GM19328 (cell line): Measurements from ENCODE around the gene C11orf42.

Experiments used
- ATAC-seq: cut with Tn5 transposase; IDR thresholded peaks from one replicate; pipeline ENCODE4 v1.9.1; 2021; ENCODE audit warnings: mild to moderate bottlenecking, moderate library complexity; ENCODE audit not compliant: unreplicated experiment

The C11orf42 gene

GRCh38 chr11:6205366-6205765 lies at the start of gene C11orf42:
Gene C11orf42 (plus strand): TSS chr11:6205557. CDS start chr11:6205616, 59 bp downstream.
- ATAC-seq: no peak

GRCh38 chr11:6156628-6157359 lies 48.6 kb upstream of the C11orf42 start:
- ATAC-seq: no peak

- no peak for ATAC-seq
Observed at GRCh38 chr11:6170226-6170625, 35.1 kb upstream of the C11orf42 start, which contains the start of gene OR52B2. Gene OR52B2 (minus strand): TSS chr11:6170326. CDS start chr11:6170326, 0 bp downstream.

GRCh38 chr11:6175440-6175839 lies 29.9 kb upstream of the C11orf42 start:
- no peak for ATAC-seq

- no peak for ATAC-seq
Observed at GRCh38 chr11:6191742-6192141, 13.6 kb upstream of the C11orf42 start.

- ATAC-seq: no peak
Observed at GRCh38 chr11:6194065-6194581, 11.2 kb upstream of the C11orf42 start.

GRCh38 chr11:6196396-6196795 lies 9.0 kb upstream of the C11orf42 start:
- no peak for ATAC-seq

GRCh38 chr11:6197466-6198200 lies 7.7 kb upstream of the C11orf42 start:
- no peak for ATAC-seq

GRCh38 chr11:6199174-6199810 lies 6.1 kb upstream of the C11orf42 start, which contains the start of gene OR52W1:
Gene OR52W1 (plus strand): TSS chr11:6199224. CDS start chr11:6199224, 0 bp downstream.
- ATAC-seq: no peak

GRCh38 chr11:6200975-6201374 lies 4.4 kb upstream of the C11orf42 start:
- no peak for ATAC-seq

GRCh38 chr11:6201481-6201880 lies 3.9 kb upstream of the C11orf42 start:
- no peak for ATAC-seq

GRCh38 chr11:6202041-6202440 lies 3.3 kb upstream of the C11orf42 start:
- ATAC-seq: no peak

- ATAC-seq: peak; percentile 44
Observed at GRCh38 chr11:6203327-6203726, 2.0 kb upstream of the C11orf42 start.

GRCh38 chr11:6204706-6205105 lies 651 bp upstream of the C11orf42 start:
- ATAC-seq: no peak

GRCh38 chr11:6206456-6207180 lies 1.3 kb downstream of the C11orf42 start:
- no peak for ATAC-seq

- ATAC-seq: no peak
Observed at GRCh38 chr11:6209801-6210200, 4.4 kb downstream of the C11orf42 start.

- no peak for ATAC-seq
Observed at GRCh38 chr11:6210274-6210955, 5.1 kb downstream of the C11orf42 start.

GRCh38 chr11:6214530-6214929 lies 9.2 kb downstream of the C11orf42 start:
- no peak for ATAC-seq

- no peak for ATAC-seq
Observed at GRCh38 chr11:6216501-6216900, 11.1 kb downstream of the C11orf42 start.

- no peak for ATAC-seq
Observed at GRCh38 chr11:6217722-6218121, 12.4 kb downstream of the C11orf42 start.
